Gastrocnemius medialis (tissue), 4 donors: Measurements from ENCODE around the gene SPOCK1. TPM values are rescaled to one million over a fixed set of nuclear protein-coding genes. Genes with fewer than 3 reads are reported as not detected.

Experiments
- ATAC-seq, 2 donors: fragments of 150-250 bp; one replicate each; pipeline ENCODE4 v1.9.1; 2016
- DNase-seq, 2 donors: peaks; one replicate each; pipeline ENCODE4 v3.0.0-alpha.2; 2019
- H3K27ac ChIP-seq, 4 donors: fragments of 200-600 bp; sonication (generic); 1 replicate in 1 of 4; 2 replicates in 3 of 4; pipeline ENCODE4 v1.5.1; 2016 to 2018; ENCODE audit warnings: mild to moderate bottlenecking in 2 of 4, moderate library complexity in 1 of 4
- H3K27me3 ChIP-seq, 3 donors: fragments of 200-600 bp; sonication (generic) in 2 of 3; 1 replicate in 1 of 3; 2 replicates in 2 of 3; pipeline versions ENCODE4 v1.5.1 to v1.6.0; 2016 to 2019; ENCODE audit warnings: mild to moderate bottlenecking in 1 of 3, moderate library complexity in 1 of 3
- H3K36me3 ChIP-seq, 2 donors: fragments of 200-600 bp; sonication (generic) in 1 of 2; one replicate each; pipeline ENCODE4 v1.5.1; 2017 to 2018
- H3K4me1 ChIP-seq, 2 donors: fragments of 200-600 bp; sonication (generic) in 1 of 2; one replicate each; pipeline ENCODE4 v1.5.1; 2016 to 2017; ENCODE audit warnings: mild to moderate bottlenecking in 2 of 2
- H3K4me3 ChIP-seq, 4 donors: fragments of 200-600 bp; sonication (generic) in 3 of 4; 1 replicate in 1 of 4; 2 replicates in 3 of 4; pipeline ENCODE4 v1.5.1; 2016 to 2019; ENCODE audit warnings: mild to moderate bottlenecking in 2 of 4
- H3K9me3 ChIP-seq, 3 donors: fragments of 200-600 bp; sonication (generic) in 2 of 3; 1 replicate in 1 of 3; 2 replicates in 2 of 3; pipeline ENCODE4 v1.5.1; 2016 to 2019
- POLR2A ChIP-seq, 2 donors: fragments of 450-650 bp; IDR thresholded peaks; one replicate each; pipeline ENCODE4 v1.6.1; 2017; ENCODE audit warnings: antibody characterized with exemption in 2 of 2, mild to moderate bottlenecking in 2 of 2, moderate library complexity in 2 of 2
- in situ Hi-C, 4 donors: fragments of 200-750 bp; cut with MboI; loops; one replicate each; pipeline versions ENCODE4 v1.15.0 to v1.8.0; 2017; ENCODE audit warnings: low sequenced_read_pairs in 4 of 4
- intact Hi-C: fragments of 100-400 bp; cut with DNase I; formaldehyde crosslinking; loops from one replicate; pipeline ENCODE4 v1.15.1; 2023; ENCODE audit warnings: low total_unique reads
- total RNA-seq, 4 donors: library from RNA; depleted of rRNA; stranded (reverse); fragments of >200 nt; gene quantifications; one replicate each; pipeline versions ENCODE4 v1.1.0 to v1.2.3, GENCODE V29; 2016
- TF ChIP-seq, protein P1 (sequence below), 5 experiments: fragments of 450-650 bp in 3 of 5; fragments of 200-600 bp in 2 of 5; sonication (generic) in 2 of 5; IDR thresholded peaks in 4 of 5; conservative IDR thresholded peaks in 1 of 5; 1 replicate in 4 of 5; 2 replicates in 1 of 5; pipeline ENCODE4 v1.5.1; 2016 to 2019; ENCODE audit warnings: antibody characterized with exemption in 5 of 5, mild to moderate bottlenecking in 3 of 5, moderate library complexity in 3 of 5

Gene SPOCK1
- total RNA-seq, 4 donors from 2014 or later, result 5.8 to 33.8 (median 25.3) TPM

DNA sequence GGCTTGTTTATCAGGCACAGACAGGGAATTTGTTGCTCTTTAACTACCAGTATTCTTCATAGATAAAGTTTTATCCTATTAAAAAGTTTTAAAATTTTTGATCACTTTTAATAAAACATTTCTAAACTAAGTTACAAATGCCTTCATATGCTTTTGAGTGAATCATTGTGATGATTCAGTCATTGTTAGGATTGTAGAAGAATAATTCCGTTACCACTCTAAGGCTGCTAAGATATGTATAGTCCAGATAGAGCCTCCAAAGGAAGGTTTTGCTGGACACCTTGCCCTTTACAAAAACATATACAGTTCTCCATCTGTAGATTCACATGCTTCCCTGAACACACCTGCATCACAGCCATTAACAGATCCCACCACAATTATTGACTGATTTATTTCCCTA is 233.7 kb downstream of the SPOCK1 start:
- intact Hi-C loops (no loop called here), in situ Hi-C loops (no loop called here)
- H3K9me3 ChIP-seq, result no peaks in the 10 kb centered on the region
- no peak for ATAC-seq
- DNase-seq, result no peak
- H3K4me1 ChIP-seq, result no peaks in the 10 kb centered on the region
- H3K27me3 ChIP-seq, result no peaks in the 10 kb centered on the region
- no peak for TF ChIP-seq POLR2A (IDR thresholded peaks at IDR 0.05)
- TF ChIP-seq, protein P1, sequence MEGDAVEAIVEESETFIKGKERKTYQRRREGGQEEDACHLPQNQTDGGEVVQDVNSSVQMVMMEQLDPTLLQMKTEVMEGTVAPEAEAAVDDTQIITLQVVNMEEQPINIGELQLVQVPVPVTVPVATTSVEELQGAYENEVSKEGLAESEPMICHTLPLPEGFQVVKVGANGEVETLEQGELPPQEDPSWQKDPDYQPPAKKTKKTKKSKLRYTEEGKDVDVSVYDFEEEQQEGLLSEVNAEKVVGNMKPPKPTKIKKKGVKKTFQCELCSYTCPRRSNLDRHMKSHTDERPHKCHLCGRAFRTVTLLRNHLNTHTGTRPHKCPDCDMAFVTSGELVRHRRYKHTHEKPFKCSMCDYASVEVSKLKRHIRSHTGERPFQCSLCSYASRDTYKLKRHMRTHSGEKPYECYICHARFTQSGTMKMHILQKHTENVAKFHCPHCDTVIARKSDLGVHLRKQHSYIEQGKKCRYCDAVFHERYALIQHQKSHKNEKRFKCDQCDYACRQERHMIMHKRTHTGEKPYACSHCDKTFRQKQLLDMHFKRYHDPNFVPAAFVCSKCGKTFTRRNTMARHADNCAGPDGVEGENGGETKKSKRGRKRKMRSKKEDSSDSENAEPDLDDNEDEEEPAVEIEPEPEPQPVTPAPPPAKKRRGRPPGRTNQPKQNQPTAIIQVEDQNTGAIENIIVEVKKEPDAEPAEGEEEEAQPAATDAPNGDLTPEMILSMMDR (IDR thresholded peaks at IDR 0.05 in 4 of 5, conservative IDR thresholded peaks at IDR 0.05 in 1 of 5), result no peak
- H3K4me3 ChIP-seq, result no peak overlapping the region
- no peaks in the 10 kb centered on the region for H3K36me3 ChIP-seq
- H3K27ac ChIP-seq, result no peak overlapping the region

DNA sequence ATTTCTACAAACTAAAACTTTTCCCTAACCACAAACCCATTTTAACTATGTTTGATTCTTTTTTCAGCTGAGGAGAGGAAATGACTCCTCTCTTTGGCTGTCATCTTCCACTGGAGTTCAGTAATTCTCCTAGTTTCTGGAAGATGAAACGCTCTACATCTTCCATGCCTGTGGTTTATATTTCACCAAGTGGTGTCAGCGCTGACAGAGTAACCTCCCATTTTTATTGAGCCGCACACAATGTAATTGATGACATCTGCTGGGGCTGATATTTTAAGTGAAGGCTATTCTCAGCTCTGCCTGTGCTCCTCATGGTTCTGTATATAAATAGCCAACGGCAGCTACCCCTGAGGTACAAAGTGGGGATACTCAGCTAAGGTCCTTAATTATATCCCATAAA is 234.6 kb downstream of the SPOCK1 start:
- DNase-seq, result no peak
- Histone ChIP-seq H3K27me3 (no peaks in the 10 kb centered on the region), H3K4me1 (no peaks in the 10 kb centered on the region), H3K27ac (no peak overlapping the region), H3K36me3 (no peaks in the 10 kb centered on the region), H3K4me3 (no peak overlapping the region), H3K9me3 (no peaks in the 10 kb centered on the region)
- no peak for ATAC-seq
- in situ Hi-C loops (no loop called here), intact Hi-C loops (no loop called here)
- TF ChIP-seq, protein P1 (IDR thresholded peaks at IDR 0.05 in 4 of 5, conservative IDR thresholded peaks at IDR 0.05 in 1 of 5), result no peak
- TF ChIP-seq POLR2A (IDR thresholded peaks at IDR 0.05), result no peak

DNA sequence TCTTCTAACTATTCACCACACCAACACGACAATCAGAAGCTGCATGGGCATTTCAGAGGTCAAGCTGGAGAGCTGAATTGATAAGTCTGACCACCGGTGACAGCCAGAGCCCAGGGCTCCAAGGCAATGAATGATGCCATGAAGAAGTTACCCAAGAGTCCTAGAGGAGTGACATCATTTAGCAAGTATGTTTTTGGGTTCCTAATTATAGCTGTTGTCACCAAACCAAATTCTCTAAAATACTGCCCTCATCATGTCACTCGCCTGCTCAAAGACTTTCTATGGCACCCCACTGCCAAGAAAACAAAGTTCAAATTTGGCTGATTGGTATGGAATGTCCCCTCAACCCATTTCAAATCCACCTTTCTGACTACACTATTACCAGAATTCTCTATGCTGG is 235.1 kb downstream of the SPOCK1 start:
- H3K36me3 ChIP-seq, result no peaks in the 10 kb centered on the region
- no peak overlapping the region for H3K4me3 ChIP-seq
- ATAC-seq, result peak; percentile 34 to 63
- intact Hi-C loops (no loop called here), in situ Hi-C loops (no loop called here)
- H3K27me3 ChIP-seq, result no peaks in the 10 kb centered on the region
- no peaks in the 10 kb centered on the region for H3K4me1 ChIP-seq
- no peak overlapping the region for H3K27ac ChIP-seq
- no peak for DNase-seq
- H3K9me3 ChIP-seq, result no peaks in the 10 kb centered on the region
- TF ChIP-seq, protein P1 (IDR thresholded peaks at IDR 0.05 in 4 of 5, conservative IDR thresholded peaks at IDR 0.05 in 1 of 5), result no peak
- no peak for TF ChIP-seq POLR2A (IDR thresholded peaks at IDR 0.05)

DNA sequence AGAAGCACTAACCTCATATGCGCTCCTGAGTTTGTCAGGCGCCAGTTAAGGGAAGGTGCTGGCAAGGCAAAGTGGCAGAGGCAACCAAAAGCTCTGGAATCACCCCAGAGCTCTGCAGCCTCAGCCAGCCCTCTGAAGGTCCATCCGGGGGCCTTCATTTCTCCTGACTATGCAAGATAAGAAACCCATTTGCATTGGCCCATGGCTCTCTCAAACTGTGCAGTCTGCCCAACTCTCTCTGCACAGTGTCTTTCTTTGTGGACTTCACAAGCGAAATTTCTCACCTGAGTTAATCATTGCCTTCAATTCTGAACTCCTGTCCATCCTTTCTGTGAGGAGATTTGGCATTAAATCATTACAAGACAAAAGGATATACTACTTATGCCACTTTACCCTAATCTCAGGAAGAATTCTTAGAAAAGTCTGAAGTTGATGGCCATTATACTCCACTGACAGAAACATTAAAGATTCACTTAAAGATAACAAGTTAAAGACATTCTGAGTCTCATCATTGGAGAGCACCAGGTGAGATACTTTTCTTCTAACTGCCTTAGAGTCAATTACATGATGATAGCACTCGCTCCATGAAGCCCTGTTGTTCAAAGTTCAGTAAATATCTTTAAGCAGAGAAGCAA is 235.6 kb downstream of the SPOCK1 start:
- Histone ChIP-seq H3K9me3 (no peaks in the 10 kb centered on the region), H3K27ac (no peak overlapping the region), H3K27me3 (no peaks in the 10 kb centered on the region), H3K4me3 (no peak overlapping the region), H3K4me1 (no peaks in the 10 kb centered on the region), H3K36me3 (no peaks in the 10 kb centered on the region)
- ATAC-seq (no peak), DNase-seq (no peak)
- no peak for TF ChIP-seq POLR2A (IDR thresholded peaks at IDR 0.05)
- TF ChIP-seq, protein P1 (IDR thresholded peaks at IDR 0.05 in 4 of 5, conservative IDR thresholded peaks at IDR 0.05 in 1 of 5), result no peak
- in situ Hi-C loops, result no loop called here
- intact Hi-C loops, result no loop called here

DNA sequence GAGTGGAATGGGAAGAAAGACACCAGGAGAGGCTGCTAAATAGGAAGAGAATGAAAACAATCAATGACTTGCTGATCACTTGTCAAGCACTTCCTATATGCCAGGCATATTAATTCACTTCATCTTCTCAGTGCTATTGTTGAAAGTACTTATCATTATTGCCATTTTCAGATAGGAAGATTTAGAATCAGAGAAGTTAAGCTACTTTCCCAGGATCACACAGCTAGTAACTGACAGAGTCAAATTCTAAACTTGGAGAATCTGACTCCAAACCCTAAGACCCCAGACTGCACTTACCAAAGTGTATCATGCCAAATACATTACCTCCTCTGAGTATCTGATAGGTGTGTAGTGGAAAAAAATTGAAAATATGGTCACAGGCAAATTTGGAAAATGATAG is 236.3 kb downstream of the SPOCK1 start:
- no peaks in the 10 kb centered on the region for H3K36me3 ChIP-seq
- TF ChIP-seq, protein P1 (IDR thresholded peaks at IDR 0.05 in 4 of 5, conservative IDR thresholded peaks at IDR 0.05 in 1 of 5), result no peak
- TF ChIP-seq POLR2A (IDR thresholded peaks at IDR 0.05), result no peak
- H3K27me3 ChIP-seq, result no peaks in the 10 kb centered on the region
- no peak overlapping the region for H3K4me3 ChIP-seq
- intact Hi-C loops, result no loop called here
- no peak for DNase-seq
- no peaks in the 10 kb centered on the region for H3K4me1 ChIP-seq
- no peaks in the 10 kb centered on the region for H3K9me3 ChIP-seq
- in situ Hi-C loops, result no loop called here
- no peak overlapping the region for H3K27ac ChIP-seq
- ATAC-seq, result no peak
